Measurements from ENCODE around the gene CDPF1. TPM values are rescaled to one million over a fixed set of nuclear protein-coding genes. Genes with fewer than 3 reads are reported as not detected.

The CDPF1 gene
- total RNA-seq, 1 experiment from 2014 or later = 8.1 TPM

GRCh38 chr22:46290843-46291785, 41.0 kb upstream of the CDPF1 start:
- no peaks in the 10 kb centered on the region; the same call in 1 of the 2 replicates for H3K27me3 Mint-ChIP-seq (ENCODE audit: low read depth)
- no peak for TF ChIP-seq CTCF (conservative IDR thresholded peaks at IDR 0.05)
- DNase-seq = no peak
- no peak overlapping the region for H3K4me3 Mint-ChIP-seq
- Histone ChIP-seq H3K9ac (ENCODE audit: extremely low read depth, insufficient read length, low read length) (no peak overlapping the region), H2BK5ac (ENCODE audit: insufficient read length, low read length) (no peak overlapping the region), H4K8ac (replicated peaks; ENCODE audit: insufficient read length, low read depth, low read length) (no peak overlapping the region), H4K91ac (ENCODE audit: insufficient read length, low read depth, low read length) (no peak overlapping the region), H3K27ac (ENCODE audit: insufficient read length, low read depth, low read length) (no peak overlapping the region), H2AK5ac (ENCODE audit: insufficient read length, low read length) (no peak overlapping the region), H3K27me3 (ENCODE audit: insufficient read depth, low read length) (no peaks in the 10 kb centered on the region), H3K4me2 (ENCODE audit: insufficient read depth, insufficient read length, low read length) (no peak overlapping the region), H3K79me1 (ENCODE audit: insufficient read depth, low read depth, low read length, poor library complexity, severe bottlenecking) (no peaks in the 10 kb centered on the region), H2BK20ac (ENCODE audit: low read depth, low read length, poor library complexity, severe bottlenecking) (no peak overlapping the region), H2BK15ac (ENCODE audit: low read depth, low read length) (no peak overlapping the region), H3K4me1 (ENCODE audit: insufficient read depth, low read length) (no peaks in the 10 kb centered on the region), H2BK12ac (ENCODE audit: insufficient read length, low read depth, low read length) (no peak overlapping the region), H3K23me2 (ENCODE audit: insufficient read length, low read depth, low read length, poor library complexity, severe bottlenecking) (peaks cover 3% of the 10 kb centered on the region), H3K14ac (ENCODE audit: insufficient read depth, low read length) (no peak overlapping the region), H4K5ac (ENCODE audit: insufficient read length, low read depth, low read length) (no peak overlapping the region), H3K56ac (ENCODE audit: insufficient read length, low read depth, low read length) (no peak overlapping the region), H2AFZ (ENCODE audit: low read length) (no peak overlapping the region), H2BK120ac (ENCODE audit: low read depth, low read length, poor library complexity, severe bottlenecking) (no peak overlapping the region), H3K23ac (ENCODE audit: insufficient read length, low read depth, low read length) (no peak overlapping the region), H3K9me3 (ENCODE audit: control insufficient read depth, low read depth, low read length) (no peaks in the 10 kb centered on the region), H3K79me2 (ENCODE audit: insufficient read depth, low read length) (no peaks in the 10 kb centered on the region), H3K18ac (ENCODE audit: insufficient read length, low read depth, low read length) (no peak overlapping the region), H3T11ph (ENCODE audit: low read length) (no peak overlapping the region), H4K20me1 (ENCODE audit: control insufficient read depth, insufficient read depth, insufficient read length) (no peaks in the 10 kb centered on the region), H3K4ac (ENCODE audit: low read depth, low read length) (no peak overlapping the region)
- H3K36me3 Mint-ChIP-seq (ENCODE audit: insufficient read depth in 1 of 3, low read depth in 3 of 3) = peaks cover 2 to 27% (median 22%) of the 10 kb centered on the region in 3 experiments; a peak in 6 of 7 replicates
- H3K27ac Mint-ChIP-seq = peak overlapping the region in 1 of 3 experiments; percentile 90; a peak in 1 of 7 replicates
- WGBS (ENCODE audit: extremely low coverage, insufficient read length, low lambda C conversion rate) = no CpG with 5 or more reads among the region's 23 CpGs
- H3K9me3 Mint-ChIP-seq = no peaks in the 10 kb centered on the region
- peaks cover 11 to 12% of the 10 kb centered on the region in 2 experiments for H3K4me1 Mint-ChIP-seq
